ENCODE measurements around the gene LIN7B. TPM values are rescaled to one million over a fixed set of nuclear protein-coding genes. Genes with fewer than 3 reads are reported as not detected.

Gene LIN7B
- total and polyA plus RNA-seq, 9 of the 15 experiments (the other 6 are each of a cell fraction or from before 2014, with no cell fraction given), result 0.89 to 15.7 (median 4.0) TPM

- no peak overlapping the region for H3K4me2 ChIP-seq (ENCODE audit: insufficient read depth, low read length)
- peaks cover 10 to 37% of the 10 kb centered on the region in 2 experiments; a peak in 4 of 5 replicates for H3K4me1 ChIP-seq (replicated peaks in 1 of 2; ENCODE audit: control insufficient read depth in 2 of 2, insufficient read depth in 2 of 2, low read length in 2 of 2)
- DNase-seq (ENCODE audit: extremely low read depth in 1 of 4, low spot score in 3 of 4), result no peak
- no peak overlapping the region for H3K27ac ChIP-seq (ENCODE audit: extremely low read depth, low read depth, low read length)
- no peaks in the 10 kb centered on the region for H4K20me1 ChIP-seq (replicated peaks; ENCODE audit: control insufficient read depth, insufficient read depth, low read length)
- no peaks in the 10 kb centered on the region for H3K9me1 ChIP-seq (ENCODE audit: control insufficient read depth, insufficient read depth, low read length)
- no TSS peak for BruUV-seq (replicated peaks)
- no peaks in the 10 kb centered on the region for H3K27me3 ChIP-seq (ENCODE audit: control insufficient read depth in 2 of 2, insufficient read depth in 2 of 2, low read length in 2 of 2)
- H3K9ac ChIP-seq (ENCODE audit: insufficient read depth in 1 of 2, low read depth in 2 of 2, low read length in 2 of 2), result no peak overlapping the region
- TF ChIP-seq TEAD1 (CRISPR knock-in tag; IDR thresholded peaks at IDR 0.05) (no peak), LARP7 (IDR thresholded peaks at IDR 0.05) (peak; percentile 87), ARHGAP35 (IDR thresholded peaks at IDR 0.05; ENCODE audit: partially characterized antibody) (peak; percentile 16), ZNF75A (CRISPR knock-in tag; IDR thresholded peaks at IDR 0.05) (no peak), SUPT5H (IDR thresholded peaks at IDR 0.05) (0 out of 2 replicates have a peak, but pooled peaks have one; percentile 34), POLR2B (IDR thresholded peaks at IDR 0.05; ENCODE audit: low read depth, partially characterized antibody) (peak; percentile 34)
- H2AFZ ChIP-seq (ENCODE audit: low read depth, low read length), result no peak overlapping the region
- H3K4me3 ChIP-seq, result no peak overlapping the region
- ChIA-PET CTCF (ENCODE audit: low intra/inter-chr PET ratio) (no interaction called here), POLR2A (interaction anchor here (0.5 to 1.3 kb wide), 2 partner anchors 10 to 12 kb away, joined by 3 read pairs; no protein-coding TSS in a partner anchor)
- H3K79me2 ChIP-seq (ENCODE audit: control insufficient read depth, insufficient read depth, low read length), result no peaks in the 10 kb centered on the region
- in situ Hi-C loops (cut with MboI), result no loop called here
- peak; percentile 46 for FAIRE-seq
- no peak for ATAC-seq
- intact Hi-C loops (cut with micrococcal nuclease), result no loop called here
- 63% methylated on average over 5 of the region's 6 CpGs for WGBS (ENCODE audit: insufficient coverage, low coverage, missing lambda C conversion rate)
- peaks cover 7% of the 10 kb centered on the region; the same call in 1 of the 3 replicates for H3K36me3 ChIP-seq (ENCODE audit: control insufficient read depth, insufficient read depth, low read length)
- H3K9me3 ChIP-seq (replicated peaks; ENCODE audit: control insufficient read depth, insufficient read depth, low read depth, low read length), result no peaks in the 10 kb centered on the region
These were observed 27.2 kb downstream of the LIN7B start for GRCh38 chr19:49141352-49141751.

GRCh38 chr19:49142866-49143335 lies 28.7 kb downstream of the LIN7B start:
- in situ Hi-C loops (cut with MboI) (no loop called here), intact Hi-C loops (cut with micrococcal nuclease) (loop anchor here (2.0 kb wide), 1 partner anchor 14 kb away; no protein-coding TSS in a partner anchor)
- H3K9me3 ChIP-seq (replicated peaks; ENCODE audit: control insufficient read depth, insufficient read depth, low read depth, low read length), result no peaks in the 10 kb centered on the region
- no TSS peak for BruUV-seq (replicated peaks)
- DNase-seq (ENCODE audit: extremely low read depth in 1 of 4, low spot score in 3 of 4) (peak; percentile 77 to 97 (median 86)), ATAC-seq (peak; percentile 97), FAIRE-seq (peak; percentile 99)
- H3K36me3 ChIP-seq (ENCODE audit: control insufficient read depth, insufficient read depth, low read length), result no peaks in the 10 kb centered on the region
- H3K27me3 ChIP-seq (ENCODE audit: control insufficient read depth in 2 of 2, insufficient read depth in 2 of 2, low read length in 2 of 2), result no peaks in the 10 kb centered on the region
- peak overlapping the region; percentile 46 for H3K4me3 ChIP-seq
- WGBS (ENCODE audit: insufficient coverage, low coverage, missing lambda C conversion rate), result 12% methylated on average over 21 of the region's 21 CpGs
- peak overlapping the region; percentile 43; the same call in 1 of the 3 replicates for H3K27ac ChIP-seq (ENCODE audit: extremely low read depth, low read depth, low read length)
- H3K9ac ChIP-seq (ENCODE audit: insufficient read depth in 1 of 2, low read depth in 2 of 2, low read length in 2 of 2), result peak overlapping the region in 1 of 2 experiments; percentile 45; a peak in 2 of 4 replicates
- no peaks in the 10 kb centered on the region for H4K20me1 ChIP-seq (replicated peaks; ENCODE audit: control insufficient read depth, insufficient read depth, low read length)
- H3K4me2 ChIP-seq (ENCODE audit: insufficient read depth, low read length), result peak overlapping the region; percentile 85
- ChIA-PET CTCF (ENCODE audit: low intra/inter-chr PET ratio) (interaction anchor here (0.6 kb wide), 1 partner anchor 43 kb away, joined by 3 read pairs; no protein-coding TSS in a partner anchor), POLR2A (interaction anchor here (0.6 to 0.9 kb wide), 4 partner anchors 9 to 614 kb away, joined by 3 to 5 read pairs (median 3); no protein-coding TSS in a partner anchor)
- H3K79me2 ChIP-seq (ENCODE audit: control insufficient read depth, insufficient read depth, low read length), result peaks cover 3% of the 10 kb centered on the region; the same call in 2 of the 3 replicates
- H3K9me1 ChIP-seq (ENCODE audit: control insufficient read depth, insufficient read depth, low read length), result no peaks in the 10 kb centered on the region
- peak overlapping the region; percentile 93 for H2AFZ ChIP-seq (ENCODE audit: low read depth, low read length)
- peaks cover 14 to 44% of the 10 kb centered on the region in 2 experiments; a peak in 4 of 5 replicates for H3K4me1 ChIP-seq (replicated peaks in 1 of 2; ENCODE audit: control insufficient read depth in 2 of 2, insufficient read depth in 2 of 2, low read length in 2 of 2)
- peak; percentile 29 to 72; a peak in 2 of 4 replicates for TF ChIP-seq MAZ (CRISPR knock-in tag; conservative IDR thresholded peaks at IDR 0.05 in 1 of 2, IDR thresholded peaks at IDR 0.05 in 1 of 2)
- TF ChIP-seq SMC3 (conservative IDR thresholded peaks at IDR 0.05; ENCODE audit: insufficient read depth, low read depth, low read length), result no peak
- no peak for TF ChIP-seq PYGO2 (tag; IDR thresholded peaks at IDR 0.05)
- TF ChIP-seq ZBTB2 (IDR thresholded peaks at IDR 0.05), result no peak
- TF ChIP-seq SETDB1 (IDR thresholded peaks at IDR 0.05; ENCODE audit: low read length), result no peak
- TF ChIP-seq ZFP1 (CRISPR knock-in tag; IDR thresholded peaks at IDR 0.05), result no peak
- TF ChIP-seq, protein P1, sequence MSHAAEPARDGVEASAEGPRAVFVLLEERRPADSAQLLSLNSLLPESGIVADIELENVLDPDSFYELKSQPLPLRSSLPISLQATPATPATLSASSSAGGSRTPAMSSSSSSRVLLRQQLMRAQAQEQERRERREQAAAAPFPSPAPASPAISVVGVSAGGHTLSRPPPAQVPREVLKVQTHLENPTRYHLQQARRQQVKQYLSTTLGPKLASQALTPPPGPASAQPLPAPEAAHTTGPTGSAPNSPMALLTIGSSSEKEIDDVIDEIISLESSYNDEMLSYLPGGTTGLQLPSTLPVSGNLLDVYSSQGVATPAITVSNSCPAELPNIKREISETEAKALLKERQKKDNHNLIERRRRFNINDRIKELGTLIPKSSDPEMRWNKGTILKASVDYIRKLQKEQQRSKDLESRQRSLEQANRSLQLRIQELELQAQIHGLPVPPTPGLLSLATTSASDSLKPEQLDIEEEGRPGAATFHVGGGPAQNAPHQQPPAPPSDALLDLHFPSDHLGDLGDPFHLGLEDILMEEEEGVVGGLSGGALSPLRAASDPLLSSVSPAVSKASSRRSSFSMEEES (CRISPR knock-in tag; IDR thresholded peaks at IDR 0.05), result no peak
